MCF 10A (cell line): ENCODE measurements around the gene CSHL1. TPM values are rescaled to one million over a fixed set of nuclear protein-coding genes. Genes with fewer than 3 reads are reported as not detected.

Experiments
- BruUV-seq: library from RNA; stranded (reverse); fragments of 400-500 nt; replicated peaks from 2 replicates; lab custom pipeline; 2021; lab: Mats Ljungman, UMichigan
- CTCF ChIA-PET: fragments of 300-600 bp; sonication (Branson Sonifier 250); formaldehyde crosslinking; extraction: SDS; loops from one replicate; lab custom pipeline; 2021; ENCODE audit warnings: antibody characterized with exemption, inconsistent platforms; lab: Yijun Ruan, JAX
- POLR2A ChIA-PET: fragments of 300-600, 350-650 bp; sonication (Branson Sonifier 250); formaldehyde crosslinking; extraction: SDS; loops from one replicate; lab custom pipeline; 2020; ENCODE audit warnings: antibody characterized with exemption, inconsistent platforms; lab: Yijun Ruan, JAX
- DNase-seq: peaks from one replicate; pipeline ENCODE4 v3.0.0-alpha.2; 2018; ENCODE audit not compliant: unreplicated experiment
- H3K27ac Mint-ChIP-seq: one replicate; pipeline ENCODE4 v1.8.0; 2022; ENCODE audit warnings: mild to moderate bottlenecking, low read depth, mixed read lengths; ENCODE audit not compliant: unreplicated experiment
- H3K27me3 Mint-ChIP-seq: one replicate; pipeline ENCODE4 v1.8.0; 2022; ENCODE audit warnings: mixed read lengths; ENCODE audit not compliant: insufficient read depth, unreplicated experiment
- H3K36me3 Mint-ChIP-seq: one replicate; pipeline ENCODE4 v1.8.0; 2022; ENCODE audit warnings: mild to moderate bottlenecking, moderate library complexity, mixed read lengths; ENCODE audit not compliant: insufficient read depth, unreplicated experiment
- H3K4me1 Mint-ChIP-seq: one replicate; pipeline ENCODE4 v1.8.0; 2022; ENCODE audit warnings: mixed read lengths; ENCODE audit not compliant: insufficient read depth, unreplicated experiment
- H3K4me3 Mint-ChIP-seq: one replicate; pipeline ENCODE4 v1.8.0; 2022; ENCODE audit warnings: mild to moderate bottlenecking, moderate library complexity, mixed read lengths; ENCODE audit not compliant: unreplicated experiment
- H3K9me3 Mint-ChIP-seq: one replicate; pipeline ENCODE4 v1.8.0; 2022; ENCODE audit warnings: mixed read lengths; ENCODE audit not compliant: unreplicated experiment
- intact Hi-C: fragments of 100-400 bp; cut with micrococcal nuclease; formaldehyde crosslinking; loops from 2 replicates; pipeline ENCODE4 v1.14.1; 2022
- total RNA-seq: library from RNA; stranded (reverse); gene quantifications from 2 replicates; pipeline ENCODE4 v1.2.3, GENCODE V29; 2022
- TF ChIP-seq, protein P1 (sequence below): fragments of 200-600 bp; IDR thresholded peaks from one replicate; pipeline ENCODE4 v1.8.0; 2022; ENCODE audit warnings: antibody characterized with exemption, mild to moderate bottlenecking; ENCODE audit not compliant: unreplicated experiment

Gene CSHL1
- total RNA-seq, 1 experiment from 2014 or later: not detected

DNA sequence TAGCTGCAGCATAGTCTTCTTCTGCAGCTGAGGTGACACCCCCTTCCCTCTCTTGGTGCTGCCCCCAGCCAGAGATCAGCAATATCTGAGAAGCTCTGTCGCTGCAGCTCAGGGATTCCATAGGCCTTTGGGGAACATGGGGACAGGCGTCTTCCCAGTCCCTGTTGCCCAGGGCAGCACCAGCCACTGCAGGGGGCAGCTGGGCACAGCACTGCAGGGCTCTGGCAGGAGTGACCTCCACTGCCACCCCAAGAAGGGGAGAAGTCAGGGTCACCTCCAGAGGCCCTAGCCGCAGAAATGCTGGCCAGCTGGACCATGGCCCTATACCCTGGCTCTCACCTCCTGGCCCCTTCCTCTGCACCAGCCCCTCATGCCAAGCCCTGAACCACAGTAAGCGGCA is 44.7 kb upstream of the CSHL1 start:
- Mint-ChIP-seq H3K9me3 (no peaks in the 10 kb centered on the region), H3K4me1 (no peaks in the 10 kb centered on the region), H3K36me3 (no peaks in the 10 kb centered on the region), H3K27me3 (no peaks in the 10 kb centered on the region), H3K27ac (no peak overlapping the region), H3K4me3 (no peak overlapping the region)
- TF ChIP-seq, protein P1, sequence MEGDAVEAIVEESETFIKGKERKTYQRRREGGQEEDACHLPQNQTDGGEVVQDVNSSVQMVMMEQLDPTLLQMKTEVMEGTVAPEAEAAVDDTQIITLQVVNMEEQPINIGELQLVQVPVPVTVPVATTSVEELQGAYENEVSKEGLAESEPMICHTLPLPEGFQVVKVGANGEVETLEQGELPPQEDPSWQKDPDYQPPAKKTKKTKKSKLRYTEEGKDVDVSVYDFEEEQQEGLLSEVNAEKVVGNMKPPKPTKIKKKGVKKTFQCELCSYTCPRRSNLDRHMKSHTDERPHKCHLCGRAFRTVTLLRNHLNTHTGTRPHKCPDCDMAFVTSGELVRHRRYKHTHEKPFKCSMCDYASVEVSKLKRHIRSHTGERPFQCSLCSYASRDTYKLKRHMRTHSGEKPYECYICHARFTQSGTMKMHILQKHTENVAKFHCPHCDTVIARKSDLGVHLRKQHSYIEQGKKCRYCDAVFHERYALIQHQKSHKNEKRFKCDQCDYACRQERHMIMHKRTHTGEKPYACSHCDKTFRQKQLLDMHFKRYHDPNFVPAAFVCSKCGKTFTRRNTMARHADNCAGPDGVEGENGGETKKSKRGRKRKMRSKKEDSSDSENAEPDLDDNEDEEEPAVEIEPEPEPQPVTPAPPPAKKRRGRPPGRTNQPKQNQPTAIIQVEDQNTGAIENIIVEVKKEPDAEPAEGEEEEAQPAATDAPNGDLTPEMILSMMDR: no peak
- ChIA-PET POLR2A (no interaction called here), CTCF (no interaction called here)
- no peak for DNase-seq
- intact Hi-C loops: no loop called here
- no TSS peak for BruUV-seq

DNA sequence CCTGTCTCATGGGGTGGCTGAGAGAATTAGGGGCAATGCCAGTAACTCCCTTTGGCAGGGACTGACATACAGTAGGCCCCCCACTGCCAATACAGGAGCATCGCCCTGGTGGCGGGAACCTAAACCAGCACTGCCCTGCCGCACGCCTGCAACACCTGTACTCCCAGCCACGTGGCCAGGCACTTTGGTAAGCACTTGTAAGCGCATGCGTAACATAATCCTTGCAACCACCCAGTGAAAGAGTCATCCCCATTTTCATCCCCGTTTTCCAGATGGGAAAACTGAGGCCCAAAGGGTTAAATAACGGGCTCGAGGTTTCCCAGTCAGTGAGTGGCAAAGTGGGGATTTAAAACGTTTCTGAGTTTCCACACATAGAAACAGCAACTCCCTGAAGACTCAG is 44.2 kb upstream of the CSHL1 start:
- Mint-ChIP-seq H3K36me3 (no peaks in the 10 kb centered on the region), H3K4me1 (no peaks in the 10 kb centered on the region), H3K27ac (no peak overlapping the region), H3K27me3 (no peaks in the 10 kb centered on the region), H3K4me3 (no peak overlapping the region), H3K9me3 (no peaks in the 10 kb centered on the region)
- ChIA-PET POLR2A (no interaction called here), CTCF (no interaction called here)
- TF ChIP-seq, protein P1: no peak
- no peak for DNase-seq
- intact Hi-C loops: no loop called here
- no TSS peak for BruUV-seq

DNA sequence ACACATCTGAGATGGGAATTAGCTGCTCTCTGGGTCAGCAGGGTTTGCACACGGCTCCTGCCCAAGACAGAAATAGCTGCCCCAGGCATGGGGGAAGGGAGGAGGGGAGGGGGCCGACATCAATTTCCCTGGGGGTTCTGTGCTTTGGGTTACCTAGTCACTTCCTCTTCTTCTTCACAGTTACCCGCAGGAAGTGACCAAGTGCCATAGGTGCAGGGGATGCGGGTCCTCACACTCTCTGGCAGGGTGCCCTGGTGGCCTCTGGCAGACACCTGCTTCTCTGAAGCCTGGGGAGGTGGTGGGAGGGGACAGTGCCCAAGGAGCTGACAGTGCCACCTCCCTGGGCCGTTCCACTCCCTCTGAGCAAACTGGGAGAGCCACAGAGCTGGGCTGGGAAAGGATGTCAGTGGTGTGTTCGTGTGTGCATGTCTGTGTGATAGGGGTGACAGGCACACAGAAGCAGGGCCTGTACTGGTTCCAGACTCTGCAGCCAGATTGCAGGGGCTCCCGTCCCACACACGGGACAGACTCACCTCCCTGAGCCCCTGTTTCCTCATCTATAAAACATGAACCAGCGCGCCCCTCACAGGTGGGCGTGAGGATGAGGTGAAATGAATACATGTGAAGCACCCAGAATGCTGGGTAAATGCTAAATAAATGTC is 43.5 kb upstream of the CSHL1 start:
- no peaks in the 10 kb centered on the region for H3K4me1 Mint-ChIP-seq
- ChIA-PET CTCF (interaction anchor here (0.6 to 2.5 kb wide), 2 partner anchors 25 to 61 kb away, joined by 3 to 6 read pairs; no protein-coding TSS in a partner anchor), POLR2A (no interaction called here)
- no peaks in the 10 kb centered on the region for H3K36me3 Mint-ChIP-seq
- H3K4me3 Mint-ChIP-seq: no peak overlapping the region
- TF ChIP-seq, protein P1: no peak
- no peak for DNase-seq
- intact Hi-C loops: no loop called here
- H3K27ac Mint-ChIP-seq: no peak overlapping the region
- no peaks in the 10 kb centered on the region for H3K27me3 Mint-ChIP-seq
- BruUV-seq: no TSS peak
- no peaks in the 10 kb centered on the region for H3K9me3 Mint-ChIP-seq

DNA sequence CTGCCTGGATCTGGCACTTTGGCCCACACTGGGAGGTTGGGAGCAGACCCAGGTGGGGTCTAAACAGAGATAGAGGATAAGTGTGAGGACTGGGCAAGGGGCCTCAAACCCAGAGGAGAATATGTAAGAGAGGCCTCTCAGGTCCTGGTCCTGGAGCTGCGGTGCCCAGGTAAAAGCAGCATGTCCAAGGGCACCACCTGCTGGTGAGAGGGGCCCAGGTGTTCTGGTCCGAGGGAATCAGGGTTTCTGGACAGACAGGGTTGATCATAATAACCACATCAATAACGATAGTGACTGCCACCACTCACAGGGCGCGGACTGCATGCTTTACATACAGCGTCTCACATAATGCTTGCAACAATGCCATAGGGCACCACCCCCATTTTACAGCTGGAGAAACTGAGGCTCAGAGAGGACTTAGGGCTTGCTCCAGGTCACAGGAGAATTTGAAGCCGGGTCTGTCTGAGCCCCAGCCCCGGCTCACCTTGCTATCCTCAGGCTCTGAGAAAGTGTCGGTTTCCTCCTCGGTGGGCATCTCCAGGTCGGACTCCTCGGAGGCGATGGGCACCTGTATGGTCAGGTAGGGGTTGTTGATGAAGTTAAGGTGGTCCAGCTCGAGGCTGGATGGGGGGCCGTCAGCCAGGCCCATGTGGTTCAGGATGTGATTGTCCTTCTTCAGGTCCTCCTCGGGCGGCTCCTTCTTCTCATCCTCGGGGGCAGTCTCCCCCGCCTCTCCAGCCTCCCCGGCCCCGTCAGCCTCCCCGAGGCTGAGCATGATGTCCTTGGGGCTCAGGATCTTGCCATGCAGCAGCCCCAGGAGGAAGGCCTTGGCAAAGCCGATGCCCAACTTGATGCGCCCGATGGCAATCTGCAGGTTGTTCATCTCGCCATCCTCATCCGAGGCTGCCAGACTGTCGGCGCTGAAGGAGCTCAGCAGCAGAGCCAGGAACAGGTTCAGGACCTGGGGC is 40.2 kb upstream of the CSHL1 start:
- intact Hi-C loops: no loop called here
- Mint-ChIP-seq H3K36me3 (no peaks in the 10 kb centered on the region), H3K4me3 (no peak overlapping the region), H3K4me1 (no peaks in the 10 kb centered on the region), H3K9me3 (no peaks in the 10 kb centered on the region), H3K27ac (no peak overlapping the region), H3K27me3 (no peaks in the 10 kb centered on the region)
- POLR2A ChIA-PET: no interaction called here
- CTCF ChIA-PET: interaction anchor here (0.6 to 3.2 kb wide), 16 partner anchors 10 to 182 kb away, joined by 3 to 20 read pairs (median 5); partner anchors contain the start of genes CSHL1 and GH1
- BruUV-seq: no TSS peak
- peak; percentile 60 for DNase-seq
- TF ChIP-seq, protein P1: peak; percentile 41
